HG03095 (cell line): ENCODE measurements around the gene ADAMTS9.

Experiments
- ATAC-seq: cut with Tn5 transposase; IDR thresholded peaks from one replicate; pipeline ENCODE4 v1.9.1; 2021; ENCODE audit warnings: moderate library complexity; ENCODE audit not compliant: unreplicated experiment

Gene ADAMTS9

DNA sequence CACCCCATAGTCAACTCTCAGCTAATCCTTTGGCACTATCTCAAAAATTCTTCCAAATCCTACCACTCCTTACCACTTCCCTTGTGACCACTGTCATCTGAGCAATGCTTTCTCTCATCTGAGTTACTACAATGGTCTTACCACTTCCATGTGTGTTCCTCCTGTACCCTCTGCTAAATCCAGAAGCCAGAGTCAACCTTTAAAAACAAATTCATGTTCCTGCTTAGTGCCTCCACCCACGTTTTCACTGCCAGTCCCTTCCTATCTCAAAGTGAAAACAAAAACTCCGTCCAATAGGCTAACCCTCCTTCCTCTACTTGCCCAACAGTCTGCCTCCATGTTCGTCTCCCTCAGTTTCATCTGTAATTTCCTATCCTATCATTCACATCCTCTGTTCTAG, 109.0 kb downstream of the ADAMTS9 start:
- no peak for ATAC-seq

- no peak for ATAC-seq
Measured at GRCh38 chr3:64578062-64578770, 109.6 kb downstream of the ADAMTS9 start.

GRCh38 chr3:64576211-64576775, 111.5 kb downstream of the ADAMTS9 start:
- no peak for ATAC-seq

DNA sequence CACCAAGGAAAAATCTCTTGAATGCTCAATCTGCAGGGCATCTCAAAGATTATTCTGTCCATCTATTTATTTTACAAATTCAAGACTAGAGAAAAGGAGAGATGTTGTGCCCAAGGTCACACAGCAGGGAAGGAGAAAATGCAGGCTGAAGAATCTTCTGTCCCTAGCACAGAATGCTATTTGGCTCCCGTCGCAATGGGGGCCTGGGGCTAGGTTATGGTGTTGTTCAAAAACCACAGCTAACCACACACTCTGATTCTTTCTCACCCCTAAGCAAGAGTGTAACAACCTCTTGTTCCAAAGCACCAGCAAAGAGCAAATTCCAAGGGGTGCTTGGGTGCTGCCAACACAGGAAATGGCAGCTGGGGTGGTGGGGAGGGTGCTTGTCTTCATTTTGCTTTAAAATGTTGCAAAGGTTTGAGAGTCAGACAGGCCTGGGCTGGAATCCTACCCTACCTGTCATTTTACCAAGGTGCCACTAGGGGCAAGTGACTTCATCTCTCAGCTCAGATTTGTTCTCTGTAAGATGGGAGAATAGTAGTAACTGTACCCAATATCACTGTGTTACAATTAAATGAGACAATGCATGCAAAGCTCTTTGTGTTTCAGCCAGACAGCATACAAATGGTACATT, 112.5 kb downstream of the ADAMTS9 start:
- peak; percentile 82 for ATAC-seq

DNA sequence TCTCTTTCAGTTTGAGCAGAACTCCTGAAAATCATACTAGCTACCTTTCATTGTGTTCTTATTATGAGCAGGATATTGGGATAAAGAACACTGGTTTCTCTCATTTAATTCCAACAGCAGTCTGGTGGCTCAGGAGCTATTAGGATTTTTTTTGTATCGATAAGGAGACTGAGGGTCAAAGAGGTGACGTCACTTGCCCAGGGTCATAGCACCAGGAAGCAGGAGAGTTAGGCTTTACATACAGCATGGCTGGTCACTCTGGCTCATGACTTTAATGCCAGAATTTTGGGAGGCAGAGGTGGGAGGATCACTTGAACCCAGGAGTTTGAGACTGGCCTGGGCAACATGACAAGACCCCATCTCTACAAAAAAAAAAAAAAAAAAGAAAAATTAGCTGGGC, 113.6 kb downstream of the ADAMTS9 start:
- ATAC-seq = no peak

GRCh38 chr3:64571982-64572381, 115.8 kb downstream of the ADAMTS9 start:
- ATAC-seq = no peak

GRCh38 chr3:64568895-64569517, 118.8 kb downstream of the ADAMTS9 start:
- ATAC-seq = no peak

DNA sequence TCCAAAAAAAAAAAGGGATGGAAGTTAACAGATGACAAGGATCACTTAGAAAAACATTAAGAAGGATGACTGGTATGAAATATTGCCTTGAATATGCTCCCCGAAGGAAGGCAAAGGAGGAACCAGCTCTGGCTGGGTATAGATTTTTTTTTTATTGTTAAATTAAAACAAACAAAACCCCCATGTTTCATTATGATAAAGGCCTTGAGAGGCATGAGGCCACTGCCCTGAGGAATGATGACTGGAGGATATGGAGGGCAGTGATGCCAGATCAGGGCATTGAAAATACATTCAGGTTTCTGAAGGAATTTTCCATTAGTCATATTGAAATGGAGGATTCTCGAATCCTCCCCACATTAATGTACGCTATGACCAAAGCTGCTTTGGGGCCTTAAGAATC, 120.9 kb downstream of the ADAMTS9 start:
- no peak for ATAC-seq

DNA sequence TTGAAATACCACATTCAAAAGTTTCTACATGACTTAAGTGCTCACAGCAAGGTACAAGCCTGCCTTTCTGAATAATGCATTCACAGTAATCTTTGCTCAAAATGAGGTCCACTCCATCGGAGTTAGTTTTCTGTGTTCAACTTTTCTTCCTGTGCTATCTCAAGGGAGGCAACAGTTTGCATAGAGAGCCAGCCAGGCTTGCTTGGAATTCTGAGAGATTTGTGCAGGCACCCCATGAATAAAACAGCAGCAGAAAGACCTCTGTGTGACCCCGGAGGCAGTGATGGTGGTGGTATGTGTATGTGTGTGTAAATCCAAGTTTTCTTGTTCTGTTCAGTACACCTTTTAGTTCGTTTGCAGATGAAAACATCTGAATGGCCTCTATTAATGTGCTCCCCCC, 124.0 kb downstream of the ADAMTS9 start:
- no peak for ATAC-seq

- no peak for ATAC-seq
Measured at GRCh38 chr3:64561868-64562267, 125.9 kb downstream of the ADAMTS9 start.

DNA sequence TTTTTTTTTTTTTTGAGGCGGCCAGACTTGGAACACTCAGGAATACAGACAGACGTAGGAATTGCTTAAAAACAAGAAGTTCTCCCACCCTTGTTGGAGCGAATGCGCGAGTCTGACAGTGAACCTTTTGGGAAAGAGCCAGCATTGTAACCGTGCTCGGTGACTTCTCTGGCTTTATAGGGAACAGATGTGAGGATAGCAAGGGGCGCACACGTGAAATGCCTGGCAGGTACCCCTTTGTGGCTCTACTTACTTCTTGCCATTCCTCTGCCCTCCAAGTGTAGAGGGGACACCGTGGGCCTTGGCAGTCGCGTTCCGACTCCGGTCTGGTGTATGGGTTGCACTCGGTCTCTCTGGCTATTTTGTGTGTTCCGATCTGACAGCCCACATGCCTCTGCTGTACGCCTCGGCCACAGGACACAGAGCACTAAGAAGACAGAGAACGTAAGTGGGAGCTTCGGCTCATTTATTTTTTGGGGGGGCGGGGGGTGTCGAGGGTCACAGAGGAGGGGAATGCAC, 126.4 kb downstream of the ADAMTS9 start:
- ATAC-seq = no peak

- ATAC-seq = no peak
Measured at GRCh38 chr3:64560791-64561190, 127.0 kb downstream of the ADAMTS9 start.

- ATAC-seq = no peak
Measured at GRCh38 chr3:64559588-64559987, 128.2 kb downstream of the ADAMTS9 start.

- no peak for ATAC-seq
Measured at GRCh38 chr3:64556046-64556445, 131.8 kb downstream of the ADAMTS9 start.

- no peak for ATAC-seq
Measured at GRCh38 chr3:64555351-64555750, 132.4 kb downstream of the ADAMTS9 start.

DNA sequence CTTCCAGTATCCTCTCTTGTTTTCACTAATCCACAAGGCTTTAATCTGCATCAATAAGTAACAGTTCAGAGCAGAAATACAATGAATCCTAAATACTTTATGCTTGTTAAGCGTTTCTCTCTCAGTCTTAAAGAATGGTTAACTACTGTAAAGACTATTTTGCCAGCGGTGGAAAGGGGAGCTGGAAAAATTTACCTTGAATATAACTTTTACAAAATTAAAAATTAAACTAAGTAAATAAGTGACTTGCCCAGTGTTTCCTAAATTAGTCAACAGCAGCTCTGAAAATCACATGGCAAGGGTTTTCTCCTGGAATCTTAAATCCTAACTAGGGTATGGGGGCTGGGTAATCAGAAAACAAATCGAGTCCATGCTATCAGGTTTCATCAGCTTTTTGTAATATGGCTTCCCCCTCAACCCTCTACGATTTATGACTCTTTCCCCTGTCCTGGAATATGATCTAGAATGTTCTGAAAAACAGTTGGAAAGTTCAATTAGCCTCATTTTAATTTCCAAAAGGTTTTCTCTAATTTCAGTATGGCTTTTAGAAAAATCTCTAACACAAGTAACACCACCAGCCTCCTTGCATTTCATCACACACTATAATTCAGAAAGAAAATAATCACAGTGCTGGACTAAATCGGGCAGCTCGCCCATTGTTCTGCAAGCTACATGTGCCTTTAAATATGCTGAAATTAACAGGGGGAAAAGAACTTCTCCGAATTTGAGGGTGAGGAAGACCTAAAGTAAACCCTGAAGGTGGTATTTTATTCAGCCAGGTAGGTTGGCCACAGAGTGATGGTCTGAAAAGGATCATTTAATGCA, 133.5 kb downstream of the ADAMTS9 start:
- no peak for ATAC-seq

DNA sequence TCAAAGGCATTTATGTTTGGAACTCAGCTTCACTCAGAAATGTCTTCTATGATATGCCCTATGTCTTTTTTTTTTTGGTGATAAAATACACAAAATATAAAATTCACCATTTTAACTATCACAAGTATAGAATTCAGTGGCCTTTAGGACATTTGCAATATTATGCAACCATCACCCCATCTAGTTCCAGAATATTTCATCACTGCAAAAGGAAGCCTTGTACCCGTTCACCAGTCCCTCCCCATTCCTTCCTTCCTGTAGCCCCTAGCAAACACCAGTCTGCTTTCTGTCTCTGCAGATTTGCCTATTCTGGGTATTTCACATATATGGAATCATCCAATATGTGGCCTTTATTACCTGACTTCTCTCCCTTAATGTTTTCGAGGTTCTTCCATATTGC, 134.8 kb downstream of the ADAMTS9 start:
- ATAC-seq = no peak

DNA sequence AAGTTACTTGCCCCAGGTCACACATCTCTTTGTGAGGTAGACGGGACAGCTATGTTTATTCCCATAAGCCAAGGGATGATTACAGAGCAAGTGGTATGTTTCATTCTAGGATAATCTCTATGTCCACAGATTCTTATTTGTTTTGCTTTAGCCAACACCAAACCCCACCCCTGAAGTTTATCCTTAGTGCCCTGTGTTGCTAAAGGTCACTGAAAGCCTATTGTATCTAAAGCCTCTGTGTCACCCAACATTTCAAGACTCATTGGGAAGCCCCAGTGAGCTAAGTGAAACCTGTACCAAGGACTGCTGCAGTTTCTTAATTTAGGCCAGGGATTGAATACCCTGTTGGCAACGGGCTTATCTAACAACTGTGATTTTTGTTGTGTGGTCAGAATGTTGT, 135.6 kb downstream of the ADAMTS9 start:
- no peak for ATAC-seq

GRCh38 chr3:64551697-64552096, 136.1 kb downstream of the ADAMTS9 start:
- no peak for ATAC-seq

DNA sequence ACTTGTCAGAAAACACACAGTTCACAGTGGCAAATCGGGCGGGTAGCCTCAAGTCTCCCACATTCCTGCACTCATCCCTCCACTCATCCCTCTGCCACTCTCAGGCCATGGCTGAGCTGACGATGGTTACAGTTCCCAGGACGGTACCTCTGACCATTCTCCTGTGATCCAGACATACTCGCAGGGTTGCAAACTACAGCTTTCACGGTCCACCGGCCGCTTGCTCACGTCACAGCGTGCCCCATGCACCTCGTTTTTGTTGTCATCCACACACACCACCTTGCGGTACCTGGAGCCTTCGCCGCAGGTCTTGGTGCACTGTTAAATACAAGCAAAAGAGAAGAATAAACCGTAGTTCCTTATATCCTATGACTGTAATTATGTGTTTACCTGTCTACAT, 137.1 kb downstream of the ADAMTS9 start:
- ATAC-seq = no peak

- no peak for ATAC-seq
Measured at GRCh38 chr3:64549869-64550268, 137.9 kb downstream of the ADAMTS9 start.
